Skeletal muscle cell (primary cell): ENCODE measurements around the gene CHRNA1.
"Not testable (repeated sequence)": the region's sequence is repeated elsewhere in the genome, so short reads cannot be mapped to it uniquely, and the experiment has no call there.

Experiments
- DNase-seq: peaks from one replicate; pipeline ENCODE4 v3.0.0-alpha.2; 2010; ENCODE audit warnings: low read depth
- H3K4me3 ChIP-seq: 2 replicates; pipeline ENCODE4 v1.5.1; 2011; ENCODE audit warnings: low read depth, mild to moderate bottlenecking, control low read depth, low read length, moderate library complexity

The CHRNA1 gene

DNA sequence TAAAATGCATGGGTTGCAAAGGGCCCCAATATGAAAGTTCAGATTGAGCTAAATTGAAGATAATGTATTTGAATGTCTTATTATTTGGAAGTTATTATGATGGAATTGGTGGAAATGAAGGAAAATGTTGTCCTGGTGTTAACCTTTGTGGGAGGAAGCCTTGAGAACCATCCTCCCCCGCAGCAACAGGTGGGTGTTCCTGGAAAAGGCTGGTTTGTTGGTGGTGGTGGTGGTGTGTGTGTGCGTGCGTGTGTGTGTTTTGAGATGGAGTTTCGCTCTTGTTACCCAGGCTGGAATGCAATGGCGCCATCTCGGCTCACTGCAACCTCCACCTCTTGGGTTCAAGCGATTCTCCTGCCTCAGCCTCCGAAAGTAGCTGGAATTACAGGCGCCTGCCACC is 36.2 kb downstream of the CHRNA1 start:
- DNase-seq = no peak
- H3K4me3 ChIP-seq = no peak overlapping the region

- no peak overlapping the region for H3K4me3 ChIP-seq
- no peak for DNase-seq
These were observed 38.1 kb downstream of the CHRNA1 start for GRCh38 chr2:174726212-174726611.

DNA sequence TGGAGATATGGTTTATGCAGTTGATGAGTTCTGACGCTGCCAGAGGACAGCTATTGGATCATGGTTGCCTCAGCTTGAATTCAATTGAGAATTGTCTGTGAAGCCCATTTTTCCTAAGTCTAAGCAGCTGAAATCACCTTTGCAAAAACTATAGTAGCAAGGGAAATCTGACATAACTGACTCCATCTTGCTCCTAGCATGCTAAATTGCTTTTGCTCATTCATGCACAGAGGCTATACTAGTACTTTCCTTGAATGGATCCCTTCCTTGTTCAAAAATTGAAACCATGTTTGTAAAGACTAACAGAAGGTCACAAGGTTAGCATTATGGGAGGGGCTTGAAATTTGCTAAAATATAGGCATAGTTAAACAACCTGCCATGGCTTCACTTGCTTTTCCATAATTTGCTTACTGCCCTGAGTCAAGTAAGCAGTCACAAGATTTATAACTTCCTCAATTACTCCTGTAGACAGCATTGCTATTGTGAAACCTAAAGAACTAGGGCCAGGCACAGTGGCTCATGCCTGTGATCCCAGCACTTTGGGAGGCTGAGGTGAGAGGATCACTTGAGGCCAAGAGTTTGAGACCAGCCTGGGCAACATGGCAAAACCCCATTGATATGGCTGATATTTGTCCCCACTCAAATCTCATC is 41.2 kb downstream of the CHRNA1 start:
- no peak for DNase-seq
- H3K4me3 ChIP-seq = no peak overlapping the region

DNA sequence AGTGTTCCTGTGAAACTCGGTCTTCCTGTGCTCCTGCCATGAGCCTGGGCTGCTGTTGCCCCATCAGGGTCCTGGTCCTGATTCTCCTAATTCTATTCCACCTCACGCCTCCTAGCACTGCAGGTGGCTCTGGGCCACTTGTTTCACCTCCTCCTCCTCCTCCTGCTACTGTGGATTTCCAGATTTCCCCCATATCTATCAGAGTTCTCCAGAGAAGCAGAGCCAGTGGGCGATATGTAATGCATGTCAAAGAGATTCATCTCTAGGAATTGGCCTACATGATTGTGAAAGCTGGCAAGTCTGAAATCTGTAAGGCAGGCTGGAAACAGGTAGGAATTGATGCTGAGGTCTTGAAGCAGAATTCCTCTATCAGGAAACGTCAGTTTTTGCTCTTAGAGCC is 45.3 kb downstream of the CHRNA1 start:
- no peak overlapping the region for H3K4me3 ChIP-seq
- no peak for DNase-seq

GRCh38 chr2:174718591-174718990 is 45.7 kb downstream of the CHRNA1 start:
- no peak overlapping the region for H3K4me3 ChIP-seq
- DNase-seq = no peak

DNA sequence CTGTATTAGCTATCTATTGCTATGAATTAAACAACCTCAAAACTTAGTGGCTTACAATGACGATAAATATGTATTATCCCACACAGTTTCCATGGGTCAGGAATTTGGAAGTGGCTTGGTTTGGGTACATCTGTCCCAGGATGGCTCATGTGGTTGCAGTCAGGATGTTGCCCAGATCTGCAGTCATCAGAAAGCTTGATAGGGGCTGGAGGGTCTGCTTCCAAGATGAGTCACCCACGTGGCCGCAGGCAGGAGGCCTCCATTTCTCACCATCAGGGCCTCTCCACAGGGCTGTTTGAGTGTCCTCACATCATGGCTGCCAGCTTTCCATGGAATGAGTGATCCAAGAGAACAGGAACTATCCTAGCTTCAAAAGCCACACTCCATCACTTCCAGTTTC is 46.4 kb downstream of the CHRNA1 start:
- DNase-seq = no peak
- H3K4me3 ChIP-seq = no peak overlapping the region

GRCh38 chr2:174717273-174717672 is 47.0 kb downstream of the CHRNA1 start:
- peak; percentile 20 for DNase-seq
- H3K4me3 ChIP-seq = no peak overlapping the region

- no peak for DNase-seq
- no peak overlapping the region for H3K4me3 ChIP-seq
These were observed 47.5 kb downstream of the CHRNA1 start for GRCh38 chr2:174716785-174717184.

- H3K4me3 ChIP-seq = no peak overlapping the region
These were observed 50.6 kb downstream of the CHRNA1 start for GRCh38 chr2:174713686-174714085.

GRCh38 chr2:174711206-174711605 is 53.1 kb downstream of the CHRNA1 start:
- H3K4me3 ChIP-seq = no peak overlapping the region
- peak; percentile 3 for DNase-seq

More at GRCh38 chr2:174713686-174714085, 50.6 kb downstream of the CHRNA1 start:
- no peak for DNase-seq

DNA sequence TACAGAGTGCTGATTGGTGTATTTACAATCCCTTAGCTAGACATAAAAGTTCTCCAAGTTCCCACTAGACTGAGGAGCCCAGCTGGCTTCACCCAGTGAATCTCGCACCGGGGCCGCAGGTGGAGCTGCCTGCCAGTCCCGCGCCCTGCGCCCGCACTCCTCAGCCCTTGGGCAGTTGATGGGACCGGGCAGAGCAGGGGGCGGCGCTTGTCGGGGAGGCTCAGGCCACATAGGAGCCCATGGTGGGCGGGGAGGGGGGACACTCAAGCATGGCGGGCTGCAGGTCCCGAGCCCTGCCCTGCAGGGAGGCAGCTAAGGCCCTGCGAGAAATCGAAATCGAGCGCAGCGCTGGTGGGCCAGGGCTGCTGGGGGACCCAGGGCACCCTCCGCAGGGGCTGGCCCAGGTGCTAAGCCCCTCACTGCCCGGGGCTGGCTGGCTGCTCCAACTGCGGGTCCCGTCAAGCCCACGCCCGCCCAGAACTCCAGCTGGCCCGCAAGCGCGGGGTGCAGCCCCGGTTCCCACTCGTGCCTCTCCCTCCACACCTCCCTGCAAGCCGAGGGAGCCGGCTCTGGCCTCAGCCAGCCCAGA is 54.8 kb downstream of the CHRNA1 start:
- not testable (repeated sequence) for DNase-seq, H3K4me3 ChIP-seq

DNA sequence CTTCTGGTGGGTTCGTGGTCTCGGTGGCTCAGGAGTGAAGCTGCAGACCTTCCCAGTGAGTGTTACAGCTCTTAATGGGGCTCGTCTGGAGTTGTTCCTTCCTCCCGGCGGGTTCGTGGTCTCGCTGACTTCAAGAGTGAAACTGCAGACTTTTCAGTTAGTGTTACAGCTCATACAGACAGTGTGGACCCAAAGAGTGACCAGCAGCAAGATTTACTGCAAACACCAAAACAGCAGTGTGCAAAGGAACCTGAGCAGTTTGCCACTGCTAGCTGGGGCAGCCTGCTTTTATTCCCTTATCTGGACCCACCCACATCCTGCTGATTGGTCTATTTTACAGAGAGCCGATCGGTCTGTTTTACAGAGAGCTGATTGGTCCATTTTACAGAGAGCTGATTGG is 55.6 kb downstream of the CHRNA1 start:
- DNase-seq = no peak

GRCh38 chr2:174705321-174705720 is 59.0 kb downstream of the CHRNA1 start:
- DNase-seq = no peak
- no peak overlapping the region for H3K4me3 ChIP-seq

More for the DNA sequence above, 55.6 kb downstream of the CHRNA1 start:
- no peak overlapping the region for H3K4me3 ChIP-seq

GRCh38 chr2:174704642-174705041 is 59.6 kb downstream of the CHRNA1 start:
- no peak for DNase-seq
- H3K4me3 ChIP-seq = no peak overlapping the region

GRCh38 chr2:174704061-174704460 is 60.2 kb downstream of the CHRNA1 start:
- DNase-seq = no peak
- H3K4me3 ChIP-seq = no peak overlapping the region

GRCh38 chr2:174703430-174703829 is 60.8 kb downstream of the CHRNA1 start:
- DNase-seq = no peak
- H3K4me3 ChIP-seq = no peak overlapping the region

DNA sequence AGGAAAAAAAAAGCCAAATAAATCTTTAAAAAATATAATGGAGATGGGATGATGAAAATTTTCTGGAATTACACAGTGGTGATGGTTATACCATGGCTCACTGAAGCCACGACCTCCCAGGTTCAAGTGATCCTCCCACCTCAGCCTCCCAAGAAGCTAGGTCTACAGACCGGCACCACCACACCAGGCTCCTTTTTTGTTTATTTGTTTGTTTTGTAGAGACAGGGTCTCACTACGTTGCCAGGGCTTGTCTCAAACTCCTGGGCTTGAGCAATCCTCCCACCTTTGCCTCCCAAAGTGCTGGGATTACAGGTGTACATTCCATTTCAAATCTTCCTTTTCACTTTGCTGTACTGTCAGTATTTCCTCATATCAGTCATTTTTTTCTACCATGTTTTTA is 61.7 kb downstream of the CHRNA1 start:
- DNase-seq = no peak
- H3K4me3 ChIP-seq = no peak overlapping the region

DNA sequence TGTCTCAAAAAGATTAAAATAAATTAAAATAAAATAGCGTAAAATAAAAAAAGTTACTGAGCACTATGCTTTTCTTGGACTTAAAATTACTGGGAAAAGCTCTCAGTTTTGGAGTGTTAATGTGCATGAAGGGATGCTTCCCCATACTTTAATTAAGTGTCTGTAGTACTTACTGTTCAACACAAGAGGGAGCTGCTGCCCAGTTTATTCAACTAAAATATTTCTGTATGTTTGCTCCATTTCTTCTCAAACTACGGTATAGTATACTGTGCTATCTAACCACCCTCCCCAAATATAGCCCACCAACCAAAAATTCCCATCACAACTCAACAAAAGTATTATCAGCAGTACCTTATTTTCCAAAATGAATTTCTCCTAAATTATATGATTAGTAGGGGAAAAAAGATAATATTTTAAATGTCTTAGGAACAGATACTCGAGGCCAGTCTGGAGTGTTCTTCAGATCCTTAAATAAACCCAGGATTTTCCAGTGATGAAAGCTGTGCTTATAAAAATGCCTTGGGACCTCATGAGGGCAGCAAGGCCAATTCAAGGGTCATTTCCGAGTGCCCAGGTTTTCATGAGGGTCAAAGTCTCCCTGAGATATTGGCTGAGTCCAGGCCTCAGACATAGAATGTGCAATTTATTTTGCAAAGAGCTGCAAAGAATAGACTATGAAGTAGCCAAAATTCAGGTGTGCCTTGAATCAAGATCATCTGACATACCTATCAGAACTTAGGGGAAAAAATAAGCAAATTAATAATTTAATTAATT is 64.1 kb downstream of the CHRNA1 start:
- no peak overlapping the region for H3K4me3 ChIP-seq
- no peak for DNase-seq
